ENCODE measurements around the gene AGAP1. TPM values are rescaled to one million over a fixed set of nuclear protein-coding genes. Genes with fewer than 3 reads are reported as not detected.

The AGAP1 gene
- total and polyA plus RNA-seq, 2 donors, result 1.7 to 3.0 TPM

DNA sequence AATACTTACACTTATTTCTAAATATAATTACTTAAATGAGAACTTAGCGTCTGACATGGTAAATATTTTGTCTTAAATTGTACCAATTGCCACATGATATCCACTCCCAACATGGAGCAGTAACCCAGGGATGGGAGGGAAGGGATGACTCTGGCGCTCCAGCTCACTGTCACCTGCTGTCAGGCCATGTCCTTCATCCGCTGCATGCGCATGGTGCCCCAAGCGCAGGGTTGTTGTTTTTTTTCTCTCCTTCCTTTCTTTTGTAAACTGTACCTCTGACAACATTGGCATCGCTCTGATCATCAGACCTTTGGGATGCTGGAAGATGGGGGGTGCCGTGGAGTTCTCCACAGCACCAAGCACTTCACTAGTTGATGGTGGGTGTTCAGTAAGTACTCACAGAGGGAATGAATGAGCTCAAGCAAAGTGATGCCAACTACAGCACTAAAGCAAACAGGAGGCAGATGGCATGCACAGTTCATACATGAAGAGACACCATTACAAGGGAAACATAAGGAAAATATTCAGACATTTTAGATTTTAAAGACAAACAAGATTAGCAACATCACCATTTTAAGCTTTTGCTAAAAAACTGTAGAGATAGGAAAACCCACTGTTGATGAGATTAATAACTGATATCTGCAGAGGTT is 426.5 kb downstream of the AGAP1 start:
- 97% methylated on average over 7 of the region's 7 CpGs for WGBS

DNA sequence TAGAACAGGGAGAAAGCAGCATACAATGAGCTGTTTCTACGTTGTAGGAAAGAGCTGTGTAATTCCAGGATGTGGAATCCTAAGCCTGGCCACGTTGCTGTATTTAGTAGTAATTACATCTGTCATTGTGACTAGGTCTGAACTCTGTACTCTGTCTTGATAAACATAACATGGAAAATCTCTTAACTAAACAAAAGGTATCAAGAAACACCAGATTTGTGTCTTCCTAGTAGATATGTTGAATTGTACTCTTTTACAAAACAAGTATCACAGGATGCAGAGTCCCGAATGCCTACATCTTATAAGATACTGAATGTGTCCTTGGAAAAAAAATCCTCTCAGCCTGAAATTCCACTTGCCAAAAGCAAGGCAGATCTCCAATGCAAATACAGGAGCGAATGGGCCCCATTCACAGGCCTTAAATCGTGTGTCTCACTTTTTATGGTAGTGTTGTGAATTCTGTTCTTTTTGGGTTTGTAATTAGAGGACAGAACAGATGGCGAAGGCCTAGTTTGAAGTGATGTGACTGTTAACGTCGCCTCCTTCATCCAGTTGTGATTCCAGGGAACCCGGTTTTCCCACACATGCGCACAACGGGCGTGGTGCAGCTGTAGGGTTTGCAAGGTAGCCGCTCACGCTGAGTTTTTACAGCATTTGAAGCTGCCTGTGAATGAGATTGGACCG is 427.8 kb downstream of the AGAP1 start:
- H3K9me3 ChIP-seq (ENCODE audit: control insufficient read depth in 2 of 2, insufficient read depth in 1 of 2, low read length in 1 of 2), result no peaks in the 10 kb centered on the region
- no peaks in the 10 kb centered on the region for H3K36me3 ChIP-seq (ENCODE audit: control insufficient read depth in 2 of 2, insufficient read depth in 2 of 2, low read length in 1 of 2)
- no peak for DNase-seq (ENCODE audit: low read depth in 6 of 9, low spot score in 9 of 9)
- H3K27me3 ChIP-seq (ENCODE audit: control insufficient read depth in 2 of 2, insufficient read depth in 1 of 2, low read length in 1 of 2), result no peaks in the 10 kb centered on the region
- no peak overlapping the region for H3K4me3 ChIP-seq (ENCODE audit: low read length in 2 of 2)
- 86% methylated on average over 15 of the region's 15 CpGs for WGBS
- H3K27ac ChIP-seq (ENCODE audit: low read depth in 1 of 2, low read length in 1 of 2), result no peak overlapping the region
- no peaks in the 10 kb centered on the region for H3K4me1 ChIP-seq (ENCODE audit: control insufficient read depth in 2 of 2, insufficient read depth in 2 of 2, low read length in 2 of 2)

More for the DNA sequence above, 426.5 kb downstream of the AGAP1 start:
- Histone ChIP-seq H3K27me3 (ENCODE audit: control insufficient read depth in 2 of 2, insufficient read depth in 1 of 2, low read length in 1 of 2) (no peaks in the 10 kb centered on the region), H3K4me1 (ENCODE audit: control insufficient read depth in 2 of 2, insufficient read depth in 2 of 2, low read length in 2 of 2) (no peaks in the 10 kb centered on the region), H3K9me3 (ENCODE audit: control insufficient read depth in 2 of 2, insufficient read depth in 1 of 2, low read length in 1 of 2) (no peaks in the 10 kb centered on the region), H3K36me3 (ENCODE audit: control insufficient read depth in 2 of 2, insufficient read depth in 2 of 2, low read length in 1 of 2) (no peaks in the 10 kb centered on the region), H3K27ac (ENCODE audit: low read depth in 1 of 2, low read length in 1 of 2) (no peak overlapping the region), H3K4me3 (ENCODE audit: low read length in 2 of 2) (no peak overlapping the region)
- DNase-seq (ENCODE audit: low read depth in 6 of 9, low spot score in 9 of 9), result no peak

GRCh38 chr2:235922839-235923238 is 429.0 kb downstream of the AGAP1 start:
- WGBS, result 83% methylated on average over 10 of the region's 10 CpGs
- no peaks in the 10 kb centered on the region for H3K27me3 ChIP-seq (ENCODE audit: control insufficient read depth in 2 of 2, insufficient read depth in 1 of 2, low read length in 1 of 2)
- no peak overlapping the region for H3K4me3 ChIP-seq (ENCODE audit: low read length in 2 of 2)
- DNase-seq (ENCODE audit: low read depth in 6 of 9, low spot score in 9 of 9), result no peak
- no peak overlapping the region for H3K27ac ChIP-seq (ENCODE audit: low read depth in 1 of 2, low read length in 1 of 2)
- no peaks in the 10 kb centered on the region for H3K4me1 ChIP-seq (ENCODE audit: control insufficient read depth in 2 of 2, insufficient read depth in 2 of 2, low read length in 2 of 2)
- H3K36me3 ChIP-seq (ENCODE audit: control insufficient read depth in 2 of 2, insufficient read depth in 2 of 2, low read length in 1 of 2), result no peaks in the 10 kb centered on the region
- H3K9me3 ChIP-seq (ENCODE audit: control insufficient read depth in 2 of 2, insufficient read depth in 1 of 2, low read length in 1 of 2), result no peaks in the 10 kb centered on the region

DNA sequence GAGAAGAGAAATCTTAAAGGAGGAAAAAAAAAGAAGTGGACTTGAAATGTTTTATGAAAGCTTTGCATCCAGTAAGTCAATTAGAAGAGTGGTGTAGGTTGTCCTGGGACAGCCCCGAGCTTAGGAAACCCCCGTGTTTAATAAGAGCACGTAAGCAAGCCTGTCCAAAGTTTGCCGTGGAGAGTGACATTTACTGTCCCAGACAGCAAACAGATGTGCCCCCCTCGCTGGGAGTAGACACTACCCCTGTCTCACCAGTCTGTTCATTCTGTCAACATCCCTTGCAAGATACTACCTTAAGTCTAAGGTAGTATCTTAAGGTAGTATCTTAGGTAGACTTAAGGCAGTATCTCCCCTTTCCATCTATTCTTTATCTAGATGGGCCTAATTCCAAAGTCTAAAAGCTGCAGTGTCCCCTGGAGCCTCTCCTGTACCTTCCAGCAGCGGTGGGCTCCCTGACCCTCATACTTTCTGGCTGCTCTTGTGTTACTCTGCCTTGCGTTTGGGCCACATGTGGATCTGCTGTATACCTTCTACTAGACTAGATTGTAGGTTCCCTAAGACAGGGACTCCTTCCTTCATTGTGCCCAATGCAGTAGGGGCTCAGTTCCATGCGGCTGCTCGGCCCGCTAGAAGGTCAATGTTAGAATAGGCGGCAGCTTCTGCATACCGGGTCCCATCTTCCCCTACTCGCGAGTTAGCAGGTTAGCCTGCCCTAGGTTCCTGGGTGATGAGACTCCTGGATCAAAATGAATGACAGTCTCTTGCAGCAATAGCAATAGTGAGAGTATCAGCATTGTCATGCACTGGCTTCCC is 430.2 kb downstream of the AGAP1 start:
- no peak for DNase-seq (ENCODE audit: low read depth in 6 of 9, low spot score in 9 of 9)
- Histone ChIP-seq H3K9me3 (ENCODE audit: control insufficient read depth in 2 of 2, insufficient read depth in 1 of 2, low read length in 1 of 2) (no peaks in the 10 kb centered on the region), H3K4me3 (ENCODE audit: low read length in 2 of 2) (no peak overlapping the region), H3K27ac (ENCODE audit: low read depth in 1 of 2, low read length in 1 of 2) (no peak overlapping the region), H3K4me1 (ENCODE audit: control insufficient read depth in 2 of 2, insufficient read depth in 2 of 2, low read length in 2 of 2) (no peaks in the 10 kb centered on the region), H3K36me3 (ENCODE audit: control insufficient read depth in 2 of 2, insufficient read depth in 2 of 2, low read length in 1 of 2) (no peaks in the 10 kb centered on the region), H3K27me3 (ENCODE audit: control insufficient read depth in 2 of 2, insufficient read depth in 1 of 2, low read length in 1 of 2) (no peaks in the 10 kb centered on the region)
- 96% methylated on average over 14 of the region's 14 CpGs for WGBS

GRCh38 chr2:235924675-235925063 is 430.8 kb downstream of the AGAP1 start:
- WGBS, result 93% methylated on average over 4 of the region's 4 CpGs
- Histone ChIP-seq H3K4me3 (ENCODE audit: low read length in 2 of 2) (no peak overlapping the region), H3K36me3 (ENCODE audit: control insufficient read depth in 2 of 2, insufficient read depth in 2 of 2, low read length in 1 of 2) (no peaks in the 10 kb centered on the region), H3K27ac (ENCODE audit: low read depth in 1 of 2, low read length in 1 of 2) (no peak overlapping the region), H3K4me1 (ENCODE audit: control insufficient read depth in 2 of 2, insufficient read depth in 2 of 2, low read length in 2 of 2) (no peaks in the 10 kb centered on the region), H3K27me3 (ENCODE audit: control insufficient read depth in 2 of 2, insufficient read depth in 1 of 2, low read length in 1 of 2) (no peaks in the 10 kb centered on the region), H3K9me3 (ENCODE audit: control insufficient read depth in 2 of 2, insufficient read depth in 1 of 2, low read length in 1 of 2) (no peaks in the 10 kb centered on the region)
- no peak for DNase-seq (ENCODE audit: low read depth in 6 of 9, low spot score in 9 of 9)

DNA sequence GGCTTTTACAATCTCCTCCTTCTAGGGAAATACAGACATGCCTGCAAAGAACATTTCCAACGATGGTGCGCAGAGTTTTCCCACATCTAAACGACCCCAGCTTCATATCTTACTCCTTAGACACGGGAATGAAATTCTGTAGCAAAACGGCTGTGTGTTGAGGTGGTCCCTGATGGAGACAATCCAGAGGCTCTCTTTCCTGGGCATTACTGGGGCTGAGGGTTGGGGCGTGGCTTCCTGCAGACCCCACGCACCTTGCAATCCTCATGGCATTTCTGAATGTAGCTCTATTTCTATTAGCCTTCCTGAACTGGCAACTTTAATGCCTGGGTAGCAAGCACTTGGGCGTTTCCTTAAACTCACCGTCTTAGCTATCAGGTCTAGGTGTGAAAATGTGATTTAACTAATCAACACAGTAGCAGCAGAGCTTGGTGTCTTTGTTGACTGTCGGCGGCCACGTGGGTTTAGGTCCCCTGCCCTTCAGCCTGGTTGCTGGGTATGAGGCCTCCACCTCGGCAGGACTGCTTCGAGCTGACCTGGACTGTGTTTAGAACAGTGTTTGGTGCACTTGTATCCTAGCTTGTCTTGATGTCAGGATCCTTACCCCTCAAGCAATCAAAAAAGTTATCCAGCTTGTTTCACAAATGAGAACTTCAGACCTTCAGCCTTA is 431.5 kb downstream of the AGAP1 start:
- H3K4me1 ChIP-seq (ENCODE audit: control insufficient read depth in 2 of 2, insufficient read depth in 2 of 2, low read length in 2 of 2), result no peaks in the 10 kb centered on the region
- no peak overlapping the region for H3K4me3 ChIP-seq (ENCODE audit: low read length in 2 of 2)
- no peak overlapping the region for H3K27ac ChIP-seq (ENCODE audit: low read depth in 1 of 2, low read length in 1 of 2)
- no peak for DNase-seq (ENCODE audit: low read depth in 6 of 9, low spot score in 9 of 9)
- H3K36me3 ChIP-seq (ENCODE audit: control insufficient read depth in 2 of 2, insufficient read depth in 2 of 2, low read length in 1 of 2), result no peaks in the 10 kb centered on the region
- WGBS, result 88% methylated on average over 14 of the region's 14 CpGs
- no peaks in the 10 kb centered on the region for H3K27me3 ChIP-seq (ENCODE audit: control insufficient read depth in 2 of 2, insufficient read depth in 1 of 2, low read length in 1 of 2)
- H3K9me3 ChIP-seq (ENCODE audit: control insufficient read depth in 2 of 2, insufficient read depth in 1 of 2, low read length in 1 of 2), result no peaks in the 10 kb centered on the region

GRCh38 chr2:235926229-235926628 is 432.4 kb downstream of the AGAP1 start:
- no peak for DNase-seq (ENCODE audit: low read depth in 6 of 9, low spot score in 9 of 9)
- Histone ChIP-seq H3K9me3 (ENCODE audit: control insufficient read depth in 2 of 2, insufficient read depth in 1 of 2, low read length in 1 of 2) (no peaks in the 10 kb centered on the region), H3K36me3 (ENCODE audit: control insufficient read depth in 2 of 2, insufficient read depth in 2 of 2, low read length in 1 of 2) (no peaks in the 10 kb centered on the region), H3K27me3 (ENCODE audit: control insufficient read depth in 2 of 2, insufficient read depth in 1 of 2, low read length in 1 of 2) (no peaks in the 10 kb centered on the region), H3K4me1 (ENCODE audit: control insufficient read depth in 2 of 2, insufficient read depth in 2 of 2, low read length in 2 of 2) (no peaks in the 10 kb centered on the region), H3K27ac (ENCODE audit: low read depth in 1 of 2, low read length in 1 of 2) (no peak overlapping the region), H3K4me3 (ENCODE audit: low read length in 2 of 2) (no peak overlapping the region)
- 93% methylated on average over 7 of the region's 7 CpGs for WGBS

GRCh38 chr2:235928751-235929370 is 435.0 kb downstream of the AGAP1 start:
- 96% methylated on average over 16 of the region's 16 CpGs for WGBS

More at GRCh38 chr2:235928751-235929370, 435.0 kb downstream of the AGAP1 start:
- no peak for DNase-seq (ENCODE audit: low read depth in 6 of 9, low spot score in 9 of 9)
- Histone ChIP-seq H3K4me1 (ENCODE audit: control insufficient read depth in 2 of 2, insufficient read depth in 2 of 2, low read length in 2 of 2) (no peaks in the 10 kb centered on the region), H3K9me3 (ENCODE audit: control insufficient read depth in 2 of 2, insufficient read depth in 1 of 2, low read length in 1 of 2) (no peaks in the 10 kb centered on the region), H3K27ac (ENCODE audit: low read depth in 1 of 2, low read length in 1 of 2) (no peak overlapping the region), H3K27me3 (ENCODE audit: control insufficient read depth in 2 of 2, insufficient read depth in 1 of 2, low read length in 1 of 2) (no peaks in the 10 kb centered on the region), H3K36me3 (ENCODE audit: control insufficient read depth in 2 of 2, insufficient read depth in 2 of 2, low read length in 1 of 2) (no peaks in the 10 kb centered on the region), H3K4me3 (ENCODE audit: low read length in 2 of 2) (no peak overlapping the region)
